HepG2 (cell line): ENCODE measurements around the gene CSTB. TPM values are rescaled to one million over a fixed set of nuclear protein-coding genes. Genes with fewer than 3 reads are reported as not detected.

Experiments
- ATAC-seq: fragments of 200-7000 bp; cut with Tn5 transposase; 3 replicates; pipeline ENCODE4 v1.9.1; 2020; ENCODE audit warnings: mild to moderate bottlenecking, moderate library complexity
- BruUV-seq: library from RNA; stranded (reverse); fragments of 400-500 nt; replicated peaks from 2 replicates; lab custom pipeline; 2021; lab: Mats Ljungman, UMichigan
- CTCF ChIA-PET: fragments of 300-600 bp; formaldehyde crosslinking; extraction: SDS; loops from one replicate; lab custom pipeline; 2021; ENCODE audit warnings: low total read pairs, inconsistent platforms, low intra/inter-chr PET ratio; lab: Yijun Ruan, JAX
- POLR2A ChIA-PET: fragments of 350-600 bp; sonication (Branson Sonifier 250); formaldehyde crosslinking; loops from one replicate; lab custom pipeline; 2020; ENCODE audit warnings: antibody characterized with exemption, inconsistent platforms; lab: Yijun Ruan, JAX
- DNase-seq: peaks from one replicate; pipeline ENCODE4 v3.0.0-alpha.2; 2015; ENCODE audit warnings: low spot score
- FAIRE-seq: peaks from 3 replicates; lab custom pipeline; 2011; peaks lifted over from hg19 to GRCh38; lab: Jason Lieb, UNC
- H2AFZ ChIP-seq: one replicate; pipeline ENCODE4 v1.6.1; 2011; ENCODE audit warnings: low read length, inconsistent platforms
- H3K27ac ChIP-seq: fragments of 300-600 bp; 3 replicates; pipeline ENCODE4 v1.8.0; 2011; ENCODE audit warnings: mixed run types, mild to moderate bottlenecking, mixed read lengths, low read length, inconsistent platforms; ENCODE audit not compliant: insufficient read depth; ENCODE audit errors: extremely low read length
- H3K27me3 ChIP-seq, 2 experiments: fragments of 200-600 bp in 1 of 2; 2 replicates in 1 of 2; 3 replicates in 1 of 2; pipeline versions ENCODE4 v1.6.0 to v1.8.0; 2011; ENCODE audit warnings: low read length in 2 of 2, mild to moderate bottlenecking in 2 of 2, moderate library complexity in 2 of 2, inconsistent platforms in 1 of 2; ENCODE audit not compliant: insufficient read depth in 2 of 2, control insufficient read depth in 1 of 2
- H3K36me3 ChIP-seq, 2 experiments: fragments of 200-600 bp in 1 of 2; replicated peaks in 1 of 2; 2 replicates in 1 of 2; 3 replicates in 1 of 2; pipeline versions ENCODE4 v1.5.1 to v1.8.0; 2011; ENCODE audit warnings: low read length in 2 of 2, inconsistent platforms in 1 of 2; ENCODE audit not compliant: insufficient read depth in 2 of 2, control insufficient read depth in 1 of 2
- H3K4me1 ChIP-seq: 2 replicates; pipeline ENCODE4 v1.5.1; 2012; ENCODE audit warnings: low read length, inconsistent platforms; ENCODE audit not compliant: insufficient read depth
- H3K4me2 ChIP-seq: 2 replicates; pipeline ENCODE4 v1.6.0; 2011; ENCODE audit warnings: low read depth, low read length, inconsistent platforms
- H3K4me3 ChIP-seq, 3 experiments: fragments of 200-600 bp in 1 of 3; sonication (generic), shearing (Covaris generic) in 1 of 3; replicated peaks in 1 of 3; 2 replicates each; pipeline ENCODE4 v1.5.1; 2011 to 2016; ENCODE audit warnings: low read length in 3 of 3, inconsistent platforms in 2 of 3, low read depth in 2 of 3, mild to moderate bottlenecking in 2 of 3, control low read depth in 1 of 3, mixed read lengths in 1 of 3; ENCODE audit not compliant: insufficient read depth in 1 of 3
- H3K79me2 ChIP-seq: one replicate; pipeline ENCODE4 v1.6.1; 2011; ENCODE audit warnings: low read length, inconsistent platforms; ENCODE audit not compliant: insufficient read depth
- H3K9ac ChIP-seq: 2 replicates; pipeline ENCODE4 v1.6.0; 2011; ENCODE audit warnings: mild to moderate bottlenecking, low read depth, low read length, inconsistent platforms; ENCODE audit not compliant: insufficient read depth
- H3K9me3 ChIP-seq: 2 replicates; pipeline ENCODE4 v1.5.1; 2012; ENCODE audit warnings: mild to moderate bottlenecking, low read length
- H4K20me1 ChIP-seq: 2 replicates; pipeline ENCODE4 v1.6.0; 2011; ENCODE audit warnings: inconsistent platforms, mild to moderate bottlenecking, low read length, moderate library complexity; ENCODE audit not compliant: insufficient read depth
- CAMTA2 ChIP-seq: sonication (generic); formaldehyde crosslinking; IDR thresholded peaks from 2 replicates; pipeline ENCODE4 v1.4.0; 2020; ENCODE audit warnings: mild to moderate bottlenecking, missing genetic modification reagents, borderline replicate concordance
- HDAC1 ChIP-seq: sonication (generic); formaldehyde crosslinking; IDR thresholded peaks from 2 replicates; pipeline ENCODE4 v1.5.1; 2020; ENCODE audit warnings: mild to moderate bottlenecking, missing genetic modification reagents
- HNRNPK ChIP-seq: fragments of 200-400 bp; formaldehyde crosslinking; IDR thresholded peaks from 2 replicates; pipeline ENCODE4 v1.6.1; 2018; ENCODE audit warnings: low read length, low read depth, moderate library complexity, mild to moderate bottlenecking; ENCODE audit not compliant: poor library complexity, severe bottlenecking
- IKZF1 ChIP-seq: fragments of 450-650 bp; IDR thresholded peaks from 2 replicates; pipeline ENCODE4 v1.7.1; 2016
- RBFOX2 ChIP-seq: fragments of 200-400 bp; formaldehyde crosslinking; IDR thresholded peaks from 2 replicates; pipeline ENCODE4 v1.6.1; 2017; ENCODE audit warnings: low read depth, mild to moderate bottlenecking, low read length
- SMARCE1 ChIP-seq: fragments of 450-650 bp; IDR thresholded peaks from 2 replicates; pipeline ENCODE4 v1.6.1; 2017; ENCODE audit warnings: borderline replicate concordance
- ZNF101 ChIP-seq: sonication (generic); formaldehyde crosslinking; IDR thresholded peaks from 2 replicates; pipeline ENCODE4 v1.4.0; 2020; ENCODE audit warnings: mild to moderate bottlenecking, low read depth, missing genetic modification reagents, borderline replicate concordance
- ZNF205 ChIP-seq: IDR thresholded peaks from 2 replicates; pipeline ENCODE4 v1.6.1; 2018; ENCODE audit warnings: missing biosample characterization, missing genetic modification reagents
- ZNF232 ChIP-seq: sonication (generic); formaldehyde crosslinking; IDR thresholded peaks from 2 replicates; pipeline ENCODE4 v1.4.0; 2020; ENCODE audit warnings: missing genetic modification reagents, borderline replicate concordance
- ZNF235 ChIP-seq: sonication (generic); formaldehyde crosslinking; IDR thresholded peaks from 2 replicates; pipeline ENCODE4 v1.8.1; 2023; ENCODE audit warnings: mild to moderate bottlenecking, missing genetic modification reagents, borderline replicate concordance
- ZNF562 ChIP-seq: sonication (generic); formaldehyde crosslinking; IDR thresholded peaks from 2 replicates; pipeline ENCODE4 v1.8.0; 2022; ENCODE audit warnings: missing genetic modification reagents, borderline replicate concordance
- ZNF7 ChIP-seq: IDR thresholded peaks from 2 replicates; pipeline ENCODE4 v1.6.1; 2016; ENCODE audit warnings: missing biosample characterization, missing genetic modification reagents
- ZNF878 ChIP-seq: sonication (generic); formaldehyde crosslinking; IDR thresholded peaks from 2 replicates; pipeline ENCODE4 v1.8.1; 2023; ENCODE audit warnings: mild to moderate bottlenecking, missing genetic modification reagents, moderate library complexity
- ZSCAN30 ChIP-seq: sonication (generic); formaldehyde crosslinking; IDR thresholded peaks from 2 replicates; pipeline ENCODE4 v1.5.0; 2020; ENCODE audit warnings: mild to moderate bottlenecking, missing genetic modification reagents
- WGBS: methylation state at CpG from one replicate; pipeline ENCODE4 v1.1.6; 2017; ENCODE audit warnings: low lambda C conversion rate; 5-methylcytosine and 5-hydroxymethylcytosine counted together
- in situ Hi-C: cut with HindIII; loops from 2 replicates; pipeline ENCODE4 v1.10.0; 2017; ENCODE audit warnings: low pct_unique_long_range_greater_than_20kb; ENCODE audit not compliant: extremely low pct_ligation_motif_present
- intact Hi-C: fragments of 100-400 bp; cut with micrococcal nuclease; formaldehyde crosslinking; loops from one replicate; pipeline ENCODE4 v1.10.0; 2022; ENCODE audit not compliant: unreplicated experiment
- polyA plus RNA-seq, 8 experiments: library from polyadenylated mRNA; depleted of rRNA in 3 of 8; stranded (reverse) in 7 of 8; unstranded in 1 of 8; fragments of >200 nt; fragmentation: Illumina TruSeq in 4 of 8; extraction: Trizol in 4 of 8; gene quantifications; 2 replicates each; pipeline versions ENCODE4 v1.2.1 to v1.2.3, GENCODE V29; 2011 to 2016; ENCODE audit warnings: low read depth in 4 of 8, missing spikeins in 1 of 8, mixed read lengths in 1 of 8; ENCODE audit not compliant: insufficient read depth in 1 of 8
- total RNA-seq, 5 experiments: library from RNA; depleted of rRNA; stranded (reverse); fragments of >200 nt; fragmentation: Illumina TruSeq; extraction: Trizol; gene quantifications; 2 replicates each; pipeline ENCODE4 v1.2.3, GENCODE V29; 2016; ENCODE audit warnings: low read depth in 1 of 5
- TF ChIP-seq, protein P1 (sequence below): sonication (generic); formaldehyde crosslinking; IDR thresholded peaks from 2 replicates; pipeline ENCODE4 v1.4.0; 2020; ENCODE audit warnings: missing genetic modification reagents

CSTB gene
- total and polyA plus RNA-seq, 2 of the 13 experiments (the other 11 are each of a cell fraction or from before 2014, with no cell fraction given): 11.7 to 94.1 TPM

DNA sequence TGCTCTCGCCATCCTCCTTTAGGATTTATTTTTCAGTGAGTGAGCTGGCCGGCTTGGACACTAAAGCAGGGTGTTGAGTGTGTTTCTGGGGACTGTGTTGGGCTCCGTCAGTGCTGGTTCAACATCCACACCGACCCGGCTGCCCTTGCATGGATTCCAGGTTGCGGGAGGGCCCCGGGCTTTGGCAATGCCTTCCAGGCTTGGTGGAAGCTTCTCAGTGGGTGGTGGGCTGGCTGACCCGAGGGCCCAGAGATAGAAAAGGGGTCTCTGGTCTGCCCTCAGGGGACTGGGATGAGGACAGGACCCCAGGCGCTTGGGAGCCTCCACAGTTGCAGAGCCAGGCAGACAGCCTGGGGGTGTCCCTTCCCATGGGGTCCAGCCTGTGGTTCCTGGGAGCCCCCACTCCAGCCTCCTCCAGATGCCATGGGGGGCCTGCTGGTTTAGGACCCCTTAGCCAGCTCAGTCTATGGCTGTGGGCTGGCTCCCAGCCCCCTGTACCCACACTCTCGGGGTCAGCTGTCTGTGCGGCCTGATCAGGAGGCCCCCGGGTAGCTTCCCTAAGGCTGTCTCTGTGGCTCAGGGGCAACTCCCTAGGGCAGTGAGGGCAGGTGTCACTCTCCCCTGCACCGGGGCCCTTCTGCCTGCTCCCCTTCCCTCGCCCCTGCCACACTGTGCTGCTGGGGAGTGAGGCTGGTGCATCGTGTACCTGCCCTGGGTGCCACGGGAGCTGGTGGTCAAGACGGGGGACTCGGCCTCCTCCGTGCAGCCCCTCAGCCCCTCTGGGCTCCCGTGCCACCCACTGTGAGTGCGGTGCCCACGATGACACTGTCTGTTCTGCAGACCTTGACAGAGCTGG is 40.6 kb downstream of the CSTB start:
- H3K4me2 ChIP-seq: no peak overlapping the region
- 89% methylated on average over 11 of the region's 22 CpGs for WGBS
- no peak overlapping the region for H3K4me3 ChIP-seq
- H2AFZ ChIP-seq: no peak overlapping the region
- intact Hi-C loops: no loop called here
- H3K27ac ChIP-seq: no peak overlapping the region
- no TSS peak for BruUV-seq
- TF ChIP-seq RBFOX2 (0 out of 2 replicates have a peak, but pooled peaks have one; percentile 45), ZNF101 (no peak)
- TF ChIP-seq, all 625 proteins: peak for 1
- in situ Hi-C loops: no loop called here
- peaks cover 17 to 28% of the 10 kb centered on the region in 2 experiments; a peak in 3 of 5 replicates for H3K36me3 ChIP-seq
- no peak overlapping the region for H3K9ac ChIP-seq
- POLR2A ChIA-PET: interaction anchor here (0.7 to 1.0 kb wide), 2 partner anchors 16 to 543 kb away, joined by 3 to 5 read pairs; partner anchors contain the start of gene PDXK
- no peak for DNase-seq
- peaks cover 63% of the 10 kb centered on the region for H3K79me2 ChIP-seq
- peaks cover 76% of the 10 kb centered on the region for H3K4me1 ChIP-seq
- CTCF ChIA-PET: no interaction called here
- FAIRE-seq: no peak
- ATAC-seq: no peak
- no peaks in the 10 kb centered on the region; the same call in 1 of the 2 replicates for H4K20me1 ChIP-seq
- no peaks in the 10 kb centered on the region for H3K9me3 ChIP-seq
- H3K27me3 ChIP-seq: no peaks in the 10 kb centered on the region

- Histone ChIP-seq H3K79me2 (peaks cover 69% of the 10 kb centered on the region), H3K4me1 (peaks cover 82% of the 10 kb centered on the region), H3K27ac (no peak overlapping the region), H3K36me3 (peaks cover 17 to 28% of the 10 kb centered on the region in 2 experiments; a peak in 3 of 5 replicates), H3K9me3 (no peaks in the 10 kb centered on the region), H3K9ac (no peak overlapping the region), H3K4me3 (no peak overlapping the region), H2AFZ (no peak overlapping the region), H3K27me3 (no peaks in the 10 kb centered on the region), H3K4me2 (no peak overlapping the region), H4K20me1 (no peaks in the 10 kb centered on the region; the same call in 1 of the 2 replicates)
- intact Hi-C loops (no loop called here), in situ Hi-C loops (no loop called here)
- DNase-seq (no peak), FAIRE-seq (no peak), ATAC-seq (no peak)
- ChIA-PET POLR2A (no interaction called here), CTCF (no interaction called here)
- BruUV-seq: no TSS peak
- no peak for TF ChIP-seq ZNF235 (CRISPR knock-in tag)
- no peak for TF ChIP-seq HDAC1 (CRISPR knock-in tag)
- no peak for TF ChIP-seq IKZF1
- no peak for TF ChIP-seq ZNF7 (CRISPR knock-in tag)
- TF ChIP-seq, protein P1, sequence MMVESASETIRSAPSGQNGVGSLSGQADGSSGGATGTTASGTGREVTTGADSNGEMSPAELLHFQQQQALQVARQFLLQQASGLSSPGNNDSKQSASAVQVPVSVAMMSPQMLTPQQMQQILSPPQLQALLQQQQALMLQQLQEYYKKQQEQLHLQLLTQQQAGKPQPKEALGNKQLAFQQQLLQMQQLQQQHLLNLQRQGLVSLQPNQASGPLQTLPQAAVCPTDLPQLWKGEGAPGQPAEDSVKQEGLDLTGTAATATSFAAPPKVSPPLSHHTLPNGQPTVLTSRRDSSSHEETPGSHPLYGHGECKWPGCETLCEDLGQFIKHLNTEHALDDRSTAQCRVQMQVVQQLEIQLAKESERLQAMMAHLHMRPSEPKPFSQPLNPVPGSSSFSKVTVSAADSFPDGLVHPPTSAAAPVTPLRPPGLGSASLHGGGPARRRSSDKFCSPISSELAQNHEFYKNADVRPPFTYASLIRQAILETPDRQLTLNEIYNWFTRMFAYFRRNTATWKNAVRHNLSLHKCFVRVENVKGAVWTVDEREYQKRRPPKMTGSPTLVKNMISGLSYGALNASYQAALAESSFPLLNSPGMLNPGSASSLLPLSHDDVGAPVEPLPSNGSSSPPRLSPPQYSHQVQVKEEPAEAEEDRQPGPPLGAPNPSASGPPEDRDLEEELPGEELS: no peak
- no peak for TF ChIP-seq HNRNPK
- TF ChIP-seq ZNF232 (CRISPR knock-in tag): no peak
- TF ChIP-seq SMARCE1: no peak
- TF ChIP-seq ZNF878 (CRISPR knock-in tag): no peak
- no peak for TF ChIP-seq ZSCAN30 (CRISPR knock-in tag)
- TF ChIP-seq ZNF205 (CRISPR knock-in tag): no peak
- no peak for TF ChIP-seq ZNF562 (CRISPR knock-in tag)
- no peak for TF ChIP-seq CAMTA2
- WGBS: 100% methylated on average over 5 of the region's 9 CpGs
These were observed 41.2 kb downstream of the CSTB start for GRCh38 chr21:43734928-43735229.
